Mesendoderm (in vitro differentiated cells): ENCODE data around the gene TTYH1.

Experiments used
- DNase-seq: peaks from one replicate; pipeline ENCODE4 v3.0.0; 2013
- H2AK5ac ChIP-seq: 2 replicates; pipeline ENCODE4 v1.6.1; 2013; ENCODE audit warnings: low read length, inconsistent platforms
- H2BK120ac ChIP-seq: 2 replicates; pipeline ENCODE4 v1.6.1; 2013; ENCODE audit warnings: low read depth, mild to moderate bottlenecking, low read length, moderate library complexity, mixed read lengths
- H2BK15ac ChIP-seq: replicated peaks from 2 replicates; pipeline ENCODE4 v1.6.1; 2013; ENCODE audit warnings: low read depth, mild to moderate bottlenecking, moderate library complexity
- H2BK5ac ChIP-seq: 2 replicates; pipeline ENCODE4 v1.6.1; 2013; ENCODE audit warnings: low read length, inconsistent platforms
- H3K18ac ChIP-seq: 2 replicates; pipeline ENCODE4 v1.6.1; 2013; ENCODE audit warnings: mild to moderate bottlenecking, low read length, mixed read lengths
- H3K23ac ChIP-seq: one replicate; pipeline ENCODE4 v1.6.1; 2013; ENCODE audit warnings: low read length
- H3K27ac ChIP-seq: 2 replicates; pipeline ENCODE4 v1.5.1; 2013; ENCODE audit warnings: low read depth, mild to moderate bottlenecking, inconsistent platforms, low read length, moderate library complexity
- H3K27me3 ChIP-seq: 2 replicates; pipeline ENCODE4 v1.6.1; 2013; ENCODE audit warnings: low read length, control low read depth, mild to moderate bottlenecking, inconsistent platforms; ENCODE audit not compliant: insufficient read depth, poor library complexity
- H3K36me3 ChIP-seq: 2 replicates; pipeline ENCODE4 v1.6.1; 2013; ENCODE audit warnings: low read length, inconsistent platforms; ENCODE audit not compliant: control insufficient read depth, insufficient read depth
- H3K4ac ChIP-seq: one replicate; pipeline ENCODE4 v1.6.1; 2013; ENCODE audit warnings: low read depth, mild to moderate bottlenecking, low read length, moderate library complexity
- H3K4me1 ChIP-seq: 2 replicates; pipeline ENCODE4 v1.6.1; 2013; ENCODE audit warnings: low read depth, low read length, inconsistent platforms; ENCODE audit not compliant: control insufficient read depth
- H3K4me2 ChIP-seq: 2 replicates; pipeline ENCODE4 v1.6.1; 2013; ENCODE audit warnings: low read length
- H3K4me3 ChIP-seq: 2 replicates; pipeline ENCODE4 v1.5.1; 2013; ENCODE audit warnings: mild to moderate bottlenecking, low read length
- H3K56ac ChIP-seq: one replicate; pipeline ENCODE4 v1.6.1; 2013; ENCODE audit warnings: low read length
- H3K79me1 ChIP-seq: 2 replicates; pipeline ENCODE4 v1.6.1; 2013; ENCODE audit warnings: low read length, inconsistent platforms
- H3K79me2 ChIP-seq: 2 replicates; pipeline ENCODE4 v1.6.1; 2013; ENCODE audit warnings: mild to moderate bottlenecking, low read length; ENCODE audit not compliant: control insufficient read depth, insufficient read depth
- H3K9ac ChIP-seq: 2 replicates; pipeline ENCODE4 v1.6.1; 2013; ENCODE audit warnings: low read length, inconsistent platforms
- H4K5ac ChIP-seq: one replicate; pipeline ENCODE4 v1.6.1; 2013; ENCODE audit warnings: low read length
- H4K8ac ChIP-seq: one replicate; pipeline ENCODE4 v1.6.1; 2013; ENCODE audit warnings: low read depth, mild to moderate bottlenecking, control low read depth, low read length, moderate library complexity
- WGBS: extraction: QIAGEN DNeasy Blood & Tissue Kit; methylation state at CpG from one replicate; pipeline ENCODE4 v1.1.7; 2013; ENCODE audit warnings: low lambda C conversion rate, missing lambda C conversion rate; ENCODE audit not compliant: insufficient coverage; ENCODE audit errors: extremely low coverage; 5-methylcytosine and 5-hydroxymethylcytosine counted together

The TTYH1 gene

GRCh38 chr19:54399189-54399588 is 16.1 kb upstream of the TTYH1 start:
- Histone ChIP-seq H4K5ac (no peak overlapping the region), H3K18ac (no peak overlapping the region), H3K4ac (no peak overlapping the region), H3K23ac (no peak overlapping the region), H3K36me3 (no peaks in the 10 kb centered on the region), H2BK5ac (no peak overlapping the region), H2BK15ac (no peak overlapping the region), H3K79me1 (no peaks in the 10 kb centered on the region), H3K27me3 (no peaks in the 10 kb centered on the region), H3K56ac (no peak overlapping the region), H2BK120ac (no peak overlapping the region), H3K4me2 (no peak overlapping the region), H3K27ac (no peak overlapping the region), H4K8ac (no peak overlapping the region), H3K79me2 (no peaks in the 10 kb centered on the region), H2AK5ac (no peak overlapping the region), H3K9ac (no peak overlapping the region), H3K4me3 (no peak overlapping the region), H3K4me1 (no peaks in the 10 kb centered on the region)
- DNase-seq, result no peak
- no CpG with 5 or more reads among the region's 2 CpGs for WGBS

GRCh38 chr19:54400913-54401312 is 14.4 kb upstream of the TTYH1 start:
- H3K23ac ChIP-seq, result no peak overlapping the region
- H4K5ac ChIP-seq, result no peak overlapping the region
- no peak overlapping the region for H2BK15ac ChIP-seq
- no peak overlapping the region for H2BK5ac ChIP-seq
- no peak for DNase-seq
- H4K8ac ChIP-seq, result no peak overlapping the region
- no peak overlapping the region for H2AK5ac ChIP-seq
- H3K18ac ChIP-seq, result no peak overlapping the region
- H3K27ac ChIP-seq, result no peak overlapping the region
- no peak overlapping the region for H3K9ac ChIP-seq
- H3K79me2 ChIP-seq, result no peaks in the 10 kb centered on the region
- H3K79me1 ChIP-seq, result no peaks in the 10 kb centered on the region
- H3K4ac ChIP-seq, result no peak overlapping the region
- no CpG with 5 or more reads among the region's 6 CpGs for WGBS
- H3K27me3 ChIP-seq, result no peaks in the 10 kb centered on the region
- H3K4me2 ChIP-seq, result no peak overlapping the region
- H3K4me3 ChIP-seq, result no peak overlapping the region
- H3K56ac ChIP-seq, result no peak overlapping the region
- no peaks in the 10 kb centered on the region for H3K36me3 ChIP-seq
- no peak overlapping the region for H2BK120ac ChIP-seq
- H3K4me1 ChIP-seq, result no peaks in the 10 kb centered on the region

GRCh38 chr19:54403054-54403453 is 12.2 kb upstream of the TTYH1 start:
- WGBS, result no CpG with 5 or more reads among the region's 8 CpGs
- no peak overlapping the region for H3K27ac ChIP-seq

GRCh38 chr19:54405628-54406027 is 9.6 kb upstream of the TTYH1 start:
- Histone ChIP-seq H4K5ac (no peak overlapping the region), H3K4me2 (no peak overlapping the region), H3K27ac (no peak overlapping the region), H2BK15ac (no peak overlapping the region), H3K27me3 (no peaks in the 10 kb centered on the region), H2BK120ac (no peak overlapping the region), H3K4ac (no peak overlapping the region), H3K56ac (no peak overlapping the region), H3K23ac (no peak overlapping the region), H3K36me3 (no peaks in the 10 kb centered on the region), H3K9ac (no peak overlapping the region), H2BK5ac (no peak overlapping the region), H3K4me3 (no peak overlapping the region), H4K8ac (no peak overlapping the region), H2AK5ac (no peak overlapping the region), H3K79me1 (no peaks in the 10 kb centered on the region), H3K18ac (no peak overlapping the region), H3K79me2 (no peaks in the 10 kb centered on the region), H3K4me1 (no peaks in the 10 kb centered on the region)
- DNase-seq, result no peak

More at GRCh38 chr19:54403054-54403453, 12.2 kb upstream of the TTYH1 start:
- Histone ChIP-seq H2BK5ac (no peak overlapping the region), H3K23ac (no peak overlapping the region), H3K56ac (no peak overlapping the region), H4K5ac (no peak overlapping the region), H3K4me2 (no peak overlapping the region), H3K4ac (no peak overlapping the region), H3K9ac (no peak overlapping the region), H3K27me3 (no peaks in the 10 kb centered on the region), H2BK120ac (no peak overlapping the region), H3K36me3 (no peaks in the 10 kb centered on the region), H3K4me3 (no peak overlapping the region), H3K79me2 (no peaks in the 10 kb centered on the region), H3K18ac (no peak overlapping the region), H2AK5ac (no peak overlapping the region), H2BK15ac (no peak overlapping the region), H3K4me1 (no peaks in the 10 kb centered on the region), H3K79me1 (no peaks in the 10 kb centered on the region), H4K8ac (no peak overlapping the region)
- no peak for DNase-seq

GRCh38 chr19:54407780-54408179 is 7.5 kb upstream of the TTYH1 start:
- no peak overlapping the region for H2AK5ac ChIP-seq
- no CpG with 5 or more reads among the region's 7 CpGs for WGBS
- no peak for DNase-seq
- no peak overlapping the region for H3K27ac ChIP-seq
- H3K9ac ChIP-seq, result no peak overlapping the region
- no peak overlapping the region for H3K4me2 ChIP-seq
- H2BK120ac ChIP-seq, result no peak overlapping the region
- no peaks in the 10 kb centered on the region for H3K27me3 ChIP-seq
- no peak overlapping the region for H3K4ac ChIP-seq
- no peak overlapping the region for H3K56ac ChIP-seq
- no peak overlapping the region for H2BK5ac ChIP-seq
- no peaks in the 10 kb centered on the region for H3K79me1 ChIP-seq
- no peak overlapping the region for H2BK15ac ChIP-seq
- no peak overlapping the region for H4K5ac ChIP-seq
- H3K79me2 ChIP-seq, result no peaks in the 10 kb centered on the region
- H4K8ac ChIP-seq, result no peak overlapping the region
- no peak overlapping the region for H3K4me3 ChIP-seq
- H3K23ac ChIP-seq, result no peak overlapping the region
- H3K36me3 ChIP-seq, result no peaks in the 10 kb centered on the region
- no peak overlapping the region for H3K18ac ChIP-seq
- H3K4me1 ChIP-seq, result no peaks in the 10 kb centered on the region

- Histone ChIP-seq H4K8ac (no peak overlapping the region), H3K4me2 (no peak overlapping the region), H2BK5ac (no peak overlapping the region), H3K79me2 (no peaks in the 10 kb centered on the region), H3K36me3 (no peaks in the 10 kb centered on the region), H3K4ac (no peak overlapping the region), H3K4me3 (no peak overlapping the region), H4K5ac (no peak overlapping the region), H3K79me1 (no peaks in the 10 kb centered on the region), H3K23ac (no peak overlapping the region), H3K4me1 (no peaks in the 10 kb centered on the region), H3K18ac (no peak overlapping the region), H2BK15ac (no peak overlapping the region), H3K9ac (no peak overlapping the region), H3K27ac (no peak overlapping the region), H2AK5ac (no peak overlapping the region), H3K27me3 (no peaks in the 10 kb centered on the region), H3K56ac (no peak overlapping the region), H2BK120ac (no peak overlapping the region)
- DNase-seq, result no peak
- WGBS, result no CpG with 5 or more reads among the region's 9 CpGs
Observed at GRCh38 chr19:54408456-54409026, 6.7 kb upstream of the TTYH1 start.
